ENCODE measurements around the gene SCO1.
A peak's percentile ranks its signal among the peaks of the same experiment; 100 is the strongest.
"Not testable (repeated sequence)": the region's sequence is repeated elsewhere in the genome, so short reads cannot be mapped to it uniquely, and the experiment has no call there.

Gene SCO1

DNA sequence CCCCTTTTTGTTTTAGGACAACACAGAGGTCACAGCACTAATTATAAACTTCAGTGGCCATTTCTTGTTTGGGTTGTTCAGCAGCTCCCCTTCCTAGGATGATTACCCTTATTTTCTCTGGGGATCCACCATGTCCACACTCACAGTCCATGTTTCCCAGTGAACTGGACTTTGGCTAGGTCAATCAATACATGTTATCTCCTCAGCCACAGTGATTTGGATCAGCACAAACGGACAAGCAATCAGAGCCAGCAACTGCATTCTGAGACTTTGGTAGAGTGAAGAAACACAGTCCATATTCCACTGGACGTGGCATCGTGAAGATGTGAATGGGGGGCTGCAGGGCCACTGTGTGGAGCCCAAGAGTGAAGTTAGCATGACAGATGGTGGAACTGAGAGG, 27.9 kb upstream of the SCO1 start:
- DNase-seq (ENCODE audit: low spot score) = no peak

DNA sequence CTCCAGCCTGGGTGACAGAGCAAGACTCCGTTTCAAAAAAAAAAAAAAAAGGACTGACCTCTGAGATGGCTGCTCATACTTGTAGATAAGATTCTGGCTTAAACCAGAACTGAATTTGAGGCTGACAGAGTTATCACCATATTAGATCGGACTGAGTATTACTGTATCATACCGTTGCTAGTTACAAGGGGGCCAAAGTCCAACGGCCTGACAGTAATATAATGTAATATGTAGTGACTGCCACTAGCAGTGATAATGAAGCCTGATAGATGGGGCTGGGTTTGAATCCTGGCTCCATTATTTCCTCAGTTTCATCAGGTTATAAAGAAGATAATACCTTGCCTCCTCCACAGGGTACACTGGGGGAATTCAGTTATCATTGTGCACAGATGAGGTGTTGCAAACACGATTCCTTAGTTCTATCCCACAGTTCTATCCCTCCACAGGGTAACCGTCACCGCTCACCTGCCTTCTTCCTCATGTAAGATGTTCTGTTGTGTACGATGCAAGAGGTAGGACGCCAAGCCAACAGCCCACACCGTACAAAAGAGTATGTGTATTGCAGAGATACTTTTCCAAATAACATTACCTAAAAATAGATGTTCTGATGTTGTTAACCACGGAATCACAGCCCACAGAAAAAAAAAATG, 27.3 kb upstream of the SCO1 start:
- no peak for DNase-seq (ENCODE audit: low spot score)

DNA sequence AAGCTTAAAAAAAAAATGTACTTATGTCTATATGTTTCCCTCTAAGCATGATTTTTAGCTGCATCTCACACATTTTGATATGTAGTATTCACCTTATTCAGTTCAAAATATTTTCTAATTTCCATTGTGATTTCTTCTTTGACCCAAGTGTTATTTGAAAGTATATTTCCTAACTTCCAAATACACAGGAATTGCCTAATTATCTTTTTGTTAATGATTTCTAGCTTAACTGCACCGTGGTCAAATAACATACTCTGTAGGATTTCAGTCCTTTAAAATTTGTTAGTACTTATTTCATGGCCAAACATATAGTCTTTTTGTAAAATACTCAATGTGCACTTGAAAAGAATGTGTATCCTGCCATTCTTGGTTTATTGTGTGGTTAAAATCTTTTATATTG, 21.2 kb upstream of the SCO1 start:
- no peak for DNase-seq (ENCODE audit: low spot score)

DNA sequence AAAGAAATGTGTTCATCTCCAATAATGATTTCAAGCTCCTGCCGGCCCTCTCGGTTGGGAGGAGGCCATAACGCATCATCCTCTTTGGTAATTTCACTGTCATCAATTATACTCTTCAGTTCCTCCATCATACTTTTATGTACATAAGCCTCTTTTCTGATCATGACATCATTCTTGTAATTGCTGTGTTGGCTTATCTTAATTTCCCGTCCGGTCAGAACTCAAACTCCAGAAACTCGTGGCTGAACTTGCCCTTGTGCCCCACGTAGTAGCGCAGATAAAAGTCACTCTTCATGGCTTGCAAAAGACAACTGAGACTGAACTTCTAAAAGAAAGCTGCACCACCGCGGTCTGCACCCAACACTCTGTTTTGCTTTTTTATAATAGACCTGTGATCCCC, 18.9 kb upstream of the SCO1 start:
- no peak for DNase-seq (ENCODE audit: low spot score)

DNA sequence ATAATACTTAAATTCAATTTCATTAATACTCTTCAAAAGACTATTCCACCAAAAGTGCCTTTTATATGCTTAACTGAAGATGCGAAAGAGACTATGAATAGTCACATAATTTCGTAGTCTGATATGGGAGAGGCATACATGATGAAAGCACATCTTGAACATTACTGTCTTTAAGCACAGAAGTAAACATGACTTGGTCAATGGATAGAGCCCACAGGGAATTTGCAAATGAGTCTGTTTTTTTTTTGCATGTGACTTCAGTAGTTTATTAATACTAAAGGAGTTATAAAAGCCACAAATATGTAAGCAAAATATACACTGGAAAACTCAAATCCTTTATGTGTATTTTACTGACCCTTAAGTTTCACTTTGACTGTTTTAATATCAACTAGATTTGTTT, 16.0 kb upstream of the SCO1 start:
- no peak for DNase-seq (ENCODE audit: low spot score)

DNA sequence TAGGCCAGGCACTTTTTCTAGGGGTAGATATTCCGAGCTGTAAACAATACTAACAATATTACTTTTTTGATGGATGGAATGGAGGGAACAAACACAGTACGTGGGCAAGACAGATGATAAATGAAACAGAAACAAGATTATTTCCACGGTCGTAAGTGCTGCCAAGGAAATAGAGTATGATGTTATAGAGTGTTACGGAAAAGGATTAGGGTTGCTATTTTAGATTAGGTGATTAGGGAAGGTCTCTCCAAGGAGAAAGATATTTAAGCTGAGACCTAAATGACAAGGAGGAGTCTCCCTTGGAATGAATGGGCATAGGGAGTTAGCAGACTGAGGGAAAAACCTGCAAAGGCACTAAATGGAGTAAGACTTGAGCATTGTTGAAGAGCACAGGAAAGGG, 8.4 kb upstream of the SCO1 start:
- DNase-seq (ENCODE audit: low spot score) = no peak

DNA sequence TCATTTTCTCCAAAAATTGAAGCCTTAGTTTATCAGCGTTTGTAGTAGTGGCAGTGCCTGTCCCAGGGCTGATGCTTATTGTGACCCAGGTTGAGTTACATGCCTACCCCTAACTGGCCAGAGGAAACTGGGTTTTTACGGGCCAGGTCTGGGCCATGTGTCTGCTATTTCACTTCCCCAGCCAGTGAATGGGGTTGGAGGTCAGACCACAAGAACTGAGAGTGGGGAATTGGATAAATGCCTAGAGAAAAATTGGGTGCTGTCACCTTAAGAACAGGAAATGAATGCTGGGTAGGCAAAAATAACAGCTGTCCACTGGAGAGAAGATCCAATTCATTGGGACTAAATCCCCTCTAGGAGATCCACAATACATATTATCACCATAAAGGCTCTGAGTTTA, 5.2 kb upstream of the SCO1 start:
- DNase-seq (ENCODE audit: low spot score) = no peak

DNA sequence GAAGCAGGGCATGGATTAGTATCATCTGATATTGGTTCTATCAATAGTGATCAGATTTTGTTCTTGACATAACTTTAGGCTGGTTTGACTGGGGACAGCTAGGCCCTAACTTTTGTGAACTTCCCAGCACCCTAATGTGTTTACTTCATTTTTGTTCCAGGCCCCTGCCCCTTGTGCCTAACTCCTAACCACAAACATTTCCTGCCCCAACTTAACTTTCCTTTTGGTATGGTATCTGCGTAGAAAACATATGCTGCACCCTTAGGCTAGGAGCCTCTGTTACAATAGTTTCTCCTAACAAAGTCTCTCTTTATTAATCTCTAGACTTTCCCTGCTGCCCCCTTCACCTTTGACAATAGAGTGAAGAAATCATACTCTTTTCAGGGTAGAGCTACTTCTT, 2.5 kb upstream of the SCO1 start:
- DNase-seq (ENCODE audit: low spot score) = no peak

DNA sequence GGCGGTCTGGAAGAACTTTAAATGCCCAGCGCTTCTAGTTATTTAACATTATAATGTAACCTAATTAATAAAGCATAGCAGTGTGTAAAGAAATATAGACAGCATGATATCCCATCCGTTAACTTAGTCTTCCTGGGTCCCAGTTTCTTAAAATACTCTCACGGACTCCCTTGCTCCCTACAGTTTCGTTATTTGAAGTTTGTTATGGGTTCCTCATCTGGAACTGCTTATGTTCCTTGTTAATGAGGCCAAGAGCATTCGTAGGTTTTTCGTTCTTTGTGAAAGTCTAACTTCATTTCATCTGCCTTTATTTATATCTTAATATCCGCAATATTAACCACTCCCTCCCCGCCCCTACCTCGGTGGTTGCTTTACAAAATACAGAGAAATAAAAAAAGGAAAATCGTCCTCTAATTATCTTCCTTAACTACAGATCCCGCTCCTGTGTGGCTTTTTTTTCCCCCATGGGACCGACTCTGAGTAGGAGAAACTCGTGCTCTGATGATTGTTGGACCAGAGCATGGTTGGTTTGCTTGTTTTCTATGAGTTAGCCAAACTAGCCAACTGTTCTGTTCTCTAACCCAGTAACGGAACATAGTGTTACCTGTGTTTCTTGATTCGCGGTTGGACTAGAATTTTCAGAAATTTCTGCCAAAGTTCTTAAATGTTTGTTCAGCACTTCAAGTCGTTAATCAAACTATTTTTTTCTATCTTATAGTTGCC, 924 bp upstream of the SCO1 start:
- DNase-seq (ENCODE audit: low spot score) = no peak

DNA sequence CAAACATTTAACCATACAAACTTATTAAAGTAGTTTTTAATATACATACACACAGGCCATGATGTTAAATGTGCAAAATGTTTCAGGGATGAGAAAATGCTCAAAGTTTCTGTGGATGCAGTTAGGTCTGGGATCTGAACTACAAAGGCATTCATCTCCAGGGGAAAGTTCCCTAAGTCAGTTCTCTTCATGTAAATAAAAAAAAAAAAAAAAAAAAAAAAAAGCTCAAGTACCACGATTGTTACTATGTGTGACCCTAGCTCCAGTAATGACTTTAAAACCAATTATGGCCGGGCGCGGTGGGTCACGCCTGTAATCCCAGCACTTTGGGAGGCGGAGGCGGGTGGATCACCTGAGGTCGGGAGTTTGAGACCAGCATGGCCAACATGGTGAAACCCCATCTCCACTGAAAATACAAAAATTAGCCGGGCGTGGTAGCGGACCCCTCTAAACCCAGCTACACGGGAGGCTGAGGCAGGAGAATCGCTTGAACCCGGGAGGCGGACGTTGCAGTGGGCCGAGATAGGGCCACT, 1.4 kb downstream of the SCO1 start:
- DNase-seq (ENCODE audit: low spot score) = not testable (repeated sequence)

DNA sequence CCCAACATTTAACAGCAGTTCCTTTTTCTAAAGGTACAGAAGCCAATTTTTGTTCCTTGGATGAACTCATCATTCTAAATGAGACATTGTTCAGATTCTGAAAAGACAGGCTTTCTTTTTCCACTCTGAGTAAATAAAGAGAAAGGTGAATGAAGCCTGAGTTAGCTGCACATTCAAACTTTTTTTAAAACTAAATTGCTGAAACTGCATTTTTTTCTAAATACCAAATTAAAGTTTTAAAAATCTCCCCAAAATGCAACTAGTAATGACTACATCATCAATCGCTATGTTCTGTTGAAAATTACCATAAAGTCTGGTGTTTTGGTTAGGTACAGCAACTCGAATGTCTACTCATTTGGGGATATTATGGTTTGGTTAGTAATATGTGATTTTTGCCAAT, 9.8 kb downstream of the SCO1 start:
- no peak for DNase-seq (ENCODE audit: low spot score)

DNA sequence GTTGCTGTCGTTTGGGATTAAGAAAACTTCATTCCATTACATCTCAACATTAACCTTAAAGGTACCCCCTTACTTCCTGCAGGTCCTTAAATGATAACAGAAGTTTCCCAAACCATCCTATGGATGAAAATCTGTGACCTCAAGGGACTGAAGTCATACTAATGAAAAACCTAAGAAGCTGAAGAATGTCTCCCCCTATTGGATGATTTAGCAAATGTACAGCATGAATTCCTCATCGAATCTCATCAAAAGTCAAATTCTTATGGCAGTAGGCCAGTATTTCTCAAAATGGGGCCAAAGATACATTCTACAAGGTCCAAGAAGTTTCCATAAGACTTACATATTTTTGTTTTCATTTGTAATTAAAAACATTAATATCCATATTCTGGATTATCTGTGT, 13.5 kb downstream of the SCO1 start:
- no peak for DNase-seq (ENCODE audit: low spot score)

DNA sequence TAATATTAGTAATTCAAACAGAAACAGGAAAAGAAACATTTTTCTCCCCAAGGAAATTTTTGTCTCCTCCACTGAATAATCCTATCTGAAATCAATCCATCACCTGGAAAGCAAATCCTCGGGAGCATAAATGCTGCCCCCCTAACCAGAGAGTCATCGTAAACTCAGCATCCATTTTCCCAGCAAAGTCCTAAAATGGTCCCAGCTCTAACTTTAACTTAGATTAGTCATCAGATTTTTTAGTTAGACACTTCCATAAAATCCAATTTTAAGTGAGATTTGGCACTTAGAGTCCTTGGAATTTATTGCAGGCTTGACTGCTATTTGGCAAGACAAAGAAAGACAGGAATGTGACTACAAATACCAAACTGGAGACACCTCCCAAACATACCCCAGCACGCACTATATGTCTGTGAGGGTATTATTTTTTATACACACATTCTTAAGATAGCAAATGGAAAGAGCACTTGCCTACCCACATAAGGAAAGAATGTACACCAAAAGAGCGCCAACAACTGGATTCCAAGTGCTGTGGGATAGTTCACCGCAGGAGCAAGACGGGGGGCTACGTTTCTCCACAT, 15.4 kb downstream of the SCO1 start:
- no peak for DNase-seq (ENCODE audit: low spot score)

DNA sequence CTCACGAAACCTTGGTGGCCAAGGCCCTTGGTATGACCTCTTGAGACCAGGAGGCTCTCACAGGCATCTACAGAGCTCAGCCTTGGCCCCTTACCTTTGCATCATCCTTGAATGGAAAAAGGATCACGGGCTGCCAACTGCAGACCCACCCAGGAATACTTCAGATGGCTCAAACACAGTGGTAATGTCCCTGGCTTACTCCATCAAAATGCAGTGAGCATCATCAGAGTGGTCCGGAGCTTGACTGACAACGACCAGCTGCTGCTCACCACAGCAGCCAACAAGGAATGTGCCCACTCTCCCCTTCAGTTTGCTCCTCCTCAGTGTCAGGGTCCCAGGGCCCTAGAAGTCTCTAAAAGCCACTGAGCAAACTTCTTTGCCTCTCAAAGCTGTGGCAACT, 22.6 kb downstream of the SCO1 start:
- no peak for DNase-seq (ENCODE audit: low spot score)

DNA sequence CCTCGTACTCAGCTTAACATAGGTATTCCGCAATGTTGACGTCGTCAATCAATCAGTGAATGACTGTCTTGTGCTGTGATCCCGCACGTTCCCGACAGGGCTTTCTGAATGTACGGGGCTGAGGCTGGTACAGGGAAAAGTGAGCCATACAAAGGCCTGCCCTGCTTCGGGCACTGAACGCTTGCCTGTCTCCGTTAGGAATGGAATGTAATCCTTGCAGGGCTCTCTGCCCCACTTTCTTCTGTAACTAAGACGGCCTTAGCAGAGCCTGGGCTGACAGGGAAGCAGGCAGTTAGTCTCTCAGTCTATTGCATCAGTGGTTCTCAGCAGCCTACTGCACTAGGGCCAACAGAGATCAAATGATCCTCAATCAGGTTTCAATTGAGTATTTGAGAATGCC, 24.0 kb downstream of the SCO1 start:
- no peak for DNase-seq (ENCODE audit: low spot score)

DNA sequence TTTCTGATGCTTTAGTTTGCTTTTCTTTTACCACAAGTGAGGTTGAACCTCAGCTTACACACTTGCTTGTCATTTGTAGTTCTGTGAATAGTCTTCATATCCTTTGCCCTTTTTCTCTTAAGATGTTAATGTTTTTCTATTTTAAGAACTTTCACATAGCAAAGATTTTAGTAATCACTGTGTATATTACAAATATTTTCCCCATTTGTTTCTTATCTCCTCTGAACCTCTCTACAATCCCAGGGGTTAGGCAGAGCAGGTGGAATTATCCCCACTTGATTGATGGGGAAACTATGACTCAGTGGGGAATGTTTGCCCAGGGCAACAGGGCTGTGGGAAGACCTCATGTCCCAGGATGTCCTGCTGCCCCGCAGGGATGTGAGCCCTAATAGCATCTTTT, 28.6 kb downstream of the SCO1 start:
- no peak for DNase-seq (ENCODE audit: low spot score)

DNA sequence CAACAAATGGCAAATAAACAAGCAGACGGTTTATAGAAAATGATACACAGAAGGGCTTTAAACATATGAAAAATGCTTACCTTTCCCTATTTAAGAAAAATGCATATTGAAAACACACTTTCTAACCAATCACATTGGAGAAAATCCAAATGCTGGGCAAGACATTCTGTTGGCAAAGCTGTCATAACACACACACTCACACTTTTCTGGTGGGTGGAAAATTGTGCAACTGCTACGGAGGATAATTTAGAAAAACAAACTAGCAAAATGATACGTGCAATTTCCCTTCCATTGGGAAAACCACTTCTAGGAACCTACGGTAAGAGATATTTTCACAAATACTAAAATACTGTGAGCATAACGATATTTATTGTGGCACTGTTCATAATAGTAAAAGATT, 30.4 kb downstream of the SCO1 start:
- DNase-seq (ENCODE audit: low spot score) = no peak

DNA sequence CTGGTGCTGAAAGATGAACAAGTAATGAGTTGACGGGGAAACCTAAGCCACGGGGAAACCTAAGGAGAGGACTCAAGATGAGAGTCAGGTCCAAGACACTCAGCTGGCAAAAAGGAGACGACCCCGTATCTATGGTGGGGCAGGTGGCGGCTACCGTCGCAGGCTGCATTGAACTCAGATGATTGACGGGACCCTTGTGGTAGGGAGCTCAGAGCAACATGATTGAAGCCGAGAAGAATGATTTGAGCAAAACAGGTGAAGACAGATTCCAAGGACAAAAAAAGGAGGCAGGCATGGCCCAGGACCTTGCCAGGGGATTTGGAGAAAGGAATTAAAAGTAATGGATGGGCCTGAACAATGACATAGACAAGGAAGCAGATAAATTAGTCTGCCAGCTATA, 32.8 kb downstream of the SCO1 start:
- no peak for DNase-seq (ENCODE audit: low spot score)

DNA sequence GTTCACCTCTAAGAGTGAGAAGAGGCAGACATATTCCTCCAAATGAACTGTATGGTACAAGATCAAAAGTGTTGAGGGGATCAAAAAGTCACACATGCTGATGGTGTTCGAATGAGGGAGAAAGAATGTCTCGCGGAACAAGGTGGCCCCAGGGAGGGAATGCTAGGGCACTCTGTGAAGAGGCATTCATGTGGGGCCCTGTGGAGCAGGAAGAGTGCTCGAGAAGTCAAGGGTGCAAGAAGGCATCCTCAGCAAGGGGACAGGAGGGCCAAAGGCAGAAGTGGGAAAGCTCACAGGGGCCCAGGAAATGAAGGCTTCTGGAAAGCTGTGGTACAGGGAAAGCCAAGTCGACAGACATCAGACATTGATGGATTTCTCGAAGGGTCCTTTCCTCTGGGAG, 34.1 kb downstream of the SCO1 start:
- no peak for DNase-seq (ENCODE audit: low spot score)

DNA sequence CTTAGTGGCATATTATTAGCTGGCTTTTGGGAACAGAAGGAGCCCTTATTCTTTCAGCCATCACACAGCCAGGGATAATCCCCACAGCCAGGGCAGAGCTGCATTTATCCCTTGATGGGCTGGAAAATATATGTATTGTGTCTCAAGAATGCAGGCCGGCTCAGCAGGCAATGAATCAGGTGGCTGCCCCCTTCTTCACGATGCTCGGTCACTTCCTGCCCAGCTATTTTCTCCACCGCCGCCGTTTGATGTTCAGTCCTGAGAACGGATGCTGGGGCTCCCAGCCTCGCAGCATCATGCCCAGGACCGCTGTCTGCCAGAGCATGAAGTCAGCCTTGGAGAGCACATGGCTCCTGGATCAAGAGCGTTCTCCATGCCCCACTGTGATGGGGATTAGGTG, 35.9 kb downstream of the SCO1 start:
- peak; percentile 18 for DNase-seq (ENCODE audit: low spot score)

DNA sequence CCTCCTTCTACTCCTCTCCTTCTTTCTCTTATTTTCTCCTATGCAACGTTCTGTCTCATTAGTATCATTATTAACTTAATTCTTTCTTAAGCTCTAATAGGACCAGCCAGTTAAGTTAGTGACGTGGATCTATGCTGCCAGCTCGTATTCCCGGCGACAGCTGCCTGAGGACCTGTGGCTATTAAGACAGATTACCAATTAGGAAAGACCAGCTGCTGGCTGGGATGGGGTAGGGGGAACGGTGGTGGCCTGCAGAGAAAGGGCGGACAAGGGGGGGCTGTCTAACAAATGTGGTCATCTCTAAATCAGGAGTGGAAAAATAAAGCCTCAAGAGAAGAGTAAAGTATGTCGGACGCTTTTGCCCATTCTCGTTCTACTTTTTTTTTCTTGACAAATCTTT, 39.5 kb downstream of the SCO1 start:
- no peak for DNase-seq (ENCODE audit: low spot score)

DNA sequence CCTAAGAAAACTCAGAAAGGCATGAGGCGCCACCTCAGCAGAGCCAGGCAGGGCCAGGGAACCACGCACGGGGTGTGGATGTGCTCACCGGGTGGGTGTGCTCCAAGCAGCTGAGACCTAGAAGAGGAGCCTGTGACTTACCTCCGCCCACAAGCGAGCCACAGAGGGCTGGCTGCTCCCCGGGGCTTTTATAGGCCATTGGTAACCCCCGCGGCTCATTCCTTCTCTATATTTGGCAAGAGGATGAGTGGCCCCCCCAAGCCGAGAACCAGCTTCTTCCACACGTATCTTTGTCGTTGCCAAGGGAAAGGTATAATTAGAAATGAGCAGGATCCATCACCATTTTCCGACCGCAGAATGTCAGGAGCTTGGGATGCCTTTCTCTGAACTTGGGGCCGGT, 40.2 kb downstream of the SCO1 start, which contains the start of gene MYH3:
TSS of gene MYH3 (minus strand) at position 162 of the 400 bp plus-strand sequence. CDS start 2,245 bp downstream, outside the sequence.
- no peak for DNase-seq (ENCODE audit: low spot score)

DNA sequence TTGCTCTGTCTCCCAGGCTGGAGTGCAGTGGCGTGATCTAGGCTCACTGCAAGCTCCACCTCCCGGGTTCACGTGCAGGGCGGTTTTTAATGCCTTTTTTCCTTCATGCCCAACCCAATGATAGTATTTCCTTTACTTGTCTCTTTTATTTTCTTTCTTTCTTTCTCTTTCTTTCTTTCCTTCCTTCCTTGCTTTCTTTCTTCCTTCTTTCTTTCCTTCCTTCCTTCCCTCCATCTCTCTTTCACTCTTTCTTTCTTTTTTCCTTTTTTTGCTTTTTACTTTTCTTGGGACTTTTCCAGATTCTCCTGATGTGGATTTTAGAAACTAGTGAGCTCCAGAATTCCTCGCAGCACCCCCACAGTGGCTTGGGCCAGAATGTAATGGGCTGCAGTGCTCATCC, 43.3 kb downstream of the SCO1 start:
- DNase-seq (ENCODE audit: low spot score) = no peak
